HG02798 (cell line): Measurements from ENCODE around the gene ZBED4.

Source experiments
- ATAC-seq: cut with Tn5 transposase; IDR thresholded peaks from one replicate; pipeline ENCODE4 v1.9.1; 2021; ENCODE audit warnings: mild to moderate bottlenecking; ENCODE audit not compliant: unreplicated experiment, poor library complexity

The ZBED4 gene

GRCh38 chr22:49899530-49899929, 45.9 kb downstream of the ZBED4 start:
- no peak for ATAC-seq

- ATAC-seq = no peak
Observed at GRCh38 chr22:49900441-49901230, 47.0 kb downstream of the ZBED4 start.

- no peak for ATAC-seq
Observed at GRCh38 chr22:49901457-49901856, 47.8 kb downstream of the ZBED4 start.

GRCh38 chr22:49903322-49904039, 49.8 kb downstream of the ZBED4 start:
- ATAC-seq = no peak

GRCh38 chr22:49904040-49904369, 50.4 kb downstream of the ZBED4 start:
- ATAC-seq = no peak

- no peak for ATAC-seq
Observed at GRCh38 chr22:49905465-49905864, 51.8 kb downstream of the ZBED4 start.

- no peak for ATAC-seq
Observed at GRCh38 chr22:49906071-49906798, 52.6 kb downstream of the ZBED4 start.

GRCh38 chr22:49906799-49907290, 53.2 kb downstream of the ZBED4 start:
- ATAC-seq = no peak

- ATAC-seq = no peak
Observed at GRCh38 chr22:49907807-49908206, 54.2 kb downstream of the ZBED4 start.

GRCh38 chr22:49909476-49910205, 56.0 kb downstream of the ZBED4 start:
- no peak for ATAC-seq

- no peak for ATAC-seq
Observed at GRCh38 chr22:49910229-49911155, 56.8 kb downstream of the ZBED4 start.

GRCh38 chr22:49911881-49912625, 58.4 kb downstream of the ZBED4 start:
- ATAC-seq = no peak

GRCh38 chr22:49913026-49913425, 59.4 kb downstream of the ZBED4 start:
- no peak for ATAC-seq

- no peak for ATAC-seq
Observed at GRCh38 chr22:49913446-49913845, 59.8 kb downstream of the ZBED4 start.

GRCh38 chr22:49914256-49914655, 60.6 kb downstream of the ZBED4 start:
- ATAC-seq = no peak

GRCh38 chr22:49915610-49916009, 62.0 kb downstream of the ZBED4 start:
- no peak for ATAC-seq

GRCh38 chr22:49916831-49917230, 63.2 kb downstream of the ZBED4 start:
- no peak for ATAC-seq

GRCh38 chr22:49917974-49918910, 64.6 kb downstream of the ZBED4 start, which contains the start of the genes ALG12 and CRELD2:
Gene ALG12 (minus strand): TSS chr22:49918438. CDS start chr22:49913765, 4,673 bp downstream.
Gene CRELD2 (plus strand): TSS chr22:49918634. CDS start chr22:49918770, 136 bp downstream.
- ATAC-seq = peak; percentile 94
